MCF 10A (cell line): Measurements from ENCODE around the gene ESRRG. TPM values are rescaled to one million over a fixed set of nuclear protein-coding genes. Genes with fewer than 3 reads are reported as not detected.

Experiments
- BruUV-seq: library from RNA; stranded (reverse); fragments of 400-500 nt; replicated peaks from 2 replicates; lab custom pipeline; 2021; lab: Mats Ljungman, UMichigan
- CTCF ChIA-PET: fragments of 300-600 bp; sonication (Branson Sonifier 250); formaldehyde crosslinking; extraction: SDS; loops from one replicate; lab custom pipeline; 2021; ENCODE audit warnings: antibody characterized with exemption, inconsistent platforms; lab: Yijun Ruan, JAX
- POLR2A ChIA-PET: fragments of 300-600, 350-650 bp; sonication (Branson Sonifier 250); formaldehyde crosslinking; extraction: SDS; loops from one replicate; lab custom pipeline; 2020; ENCODE audit warnings: antibody characterized with exemption, inconsistent platforms; lab: Yijun Ruan, JAX
- DNase-seq: peaks from one replicate; pipeline ENCODE4 v3.0.0-alpha.2; 2018; ENCODE audit not compliant: unreplicated experiment
- H3K27ac Mint-ChIP-seq: one replicate; pipeline ENCODE4 v1.8.0; 2022; ENCODE audit warnings: mild to moderate bottlenecking, low read depth, mixed read lengths; ENCODE audit not compliant: unreplicated experiment
- H3K27me3 Mint-ChIP-seq: one replicate; pipeline ENCODE4 v1.8.0; 2022; ENCODE audit warnings: mixed read lengths; ENCODE audit not compliant: insufficient read depth, unreplicated experiment
- H3K36me3 Mint-ChIP-seq: one replicate; pipeline ENCODE4 v1.8.0; 2022; ENCODE audit warnings: mild to moderate bottlenecking, moderate library complexity, mixed read lengths; ENCODE audit not compliant: insufficient read depth, unreplicated experiment
- H3K4me1 Mint-ChIP-seq: one replicate; pipeline ENCODE4 v1.8.0; 2022; ENCODE audit warnings: mixed read lengths; ENCODE audit not compliant: insufficient read depth, unreplicated experiment
- H3K4me3 Mint-ChIP-seq: one replicate; pipeline ENCODE4 v1.8.0; 2022; ENCODE audit warnings: mild to moderate bottlenecking, moderate library complexity, mixed read lengths; ENCODE audit not compliant: unreplicated experiment
- H3K9me3 Mint-ChIP-seq: one replicate; pipeline ENCODE4 v1.8.0; 2022; ENCODE audit warnings: mixed read lengths; ENCODE audit not compliant: unreplicated experiment
- intact Hi-C: fragments of 100-400 bp; cut with micrococcal nuclease; formaldehyde crosslinking; loops from 2 replicates; pipeline ENCODE4 v1.14.1; 2022
- total RNA-seq: library from RNA; stranded (reverse); gene quantifications from 2 replicates; pipeline ENCODE4 v1.2.3, GENCODE V29; 2022
- TF ChIP-seq, protein P1 (sequence below): fragments of 200-600 bp; IDR thresholded peaks from one replicate; pipeline ENCODE4 v1.8.0; 2022; ENCODE audit warnings: antibody characterized with exemption, mild to moderate bottlenecking; ENCODE audit not compliant: unreplicated experiment

The ESRRG gene
- total RNA-seq, 1 experiment from 2014 or later: 0.44 TPM

DNA sequence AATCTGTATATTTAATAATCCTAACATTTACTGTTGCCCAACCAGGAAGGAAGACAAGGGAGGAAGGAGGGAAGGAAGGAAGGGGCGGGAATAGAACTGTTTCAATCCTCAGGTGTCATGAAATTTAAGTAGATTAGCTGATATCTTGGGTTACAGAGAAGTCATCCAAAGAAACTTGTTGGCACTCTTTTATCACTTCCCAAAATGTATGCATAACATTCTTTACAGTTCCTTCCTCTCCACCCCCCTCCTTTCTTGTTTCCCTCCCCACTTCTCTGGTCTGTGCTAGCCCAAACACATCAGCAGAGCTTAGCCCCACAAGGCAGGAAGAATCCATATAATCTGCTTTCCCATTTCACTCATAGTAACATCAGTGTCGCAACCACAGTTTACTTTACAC is 110.9 kb downstream of the ESRRG start:
- CTCF ChIA-PET: no interaction called here
- Mint-ChIP-seq H3K27ac (no peak overlapping the region), H3K4me1 (no peaks in the 10 kb centered on the region), H3K4me3 (no peak overlapping the region), H3K36me3 (no peaks in the 10 kb centered on the region), H3K27me3 (peaks cover 51% of the 10 kb centered on the region), H3K9me3 (no peaks in the 10 kb centered on the region)
- POLR2A ChIA-PET: no interaction called here
- intact Hi-C loops: no loop called here
- no TSS peak for BruUV-seq
- TF ChIP-seq, protein P1, sequence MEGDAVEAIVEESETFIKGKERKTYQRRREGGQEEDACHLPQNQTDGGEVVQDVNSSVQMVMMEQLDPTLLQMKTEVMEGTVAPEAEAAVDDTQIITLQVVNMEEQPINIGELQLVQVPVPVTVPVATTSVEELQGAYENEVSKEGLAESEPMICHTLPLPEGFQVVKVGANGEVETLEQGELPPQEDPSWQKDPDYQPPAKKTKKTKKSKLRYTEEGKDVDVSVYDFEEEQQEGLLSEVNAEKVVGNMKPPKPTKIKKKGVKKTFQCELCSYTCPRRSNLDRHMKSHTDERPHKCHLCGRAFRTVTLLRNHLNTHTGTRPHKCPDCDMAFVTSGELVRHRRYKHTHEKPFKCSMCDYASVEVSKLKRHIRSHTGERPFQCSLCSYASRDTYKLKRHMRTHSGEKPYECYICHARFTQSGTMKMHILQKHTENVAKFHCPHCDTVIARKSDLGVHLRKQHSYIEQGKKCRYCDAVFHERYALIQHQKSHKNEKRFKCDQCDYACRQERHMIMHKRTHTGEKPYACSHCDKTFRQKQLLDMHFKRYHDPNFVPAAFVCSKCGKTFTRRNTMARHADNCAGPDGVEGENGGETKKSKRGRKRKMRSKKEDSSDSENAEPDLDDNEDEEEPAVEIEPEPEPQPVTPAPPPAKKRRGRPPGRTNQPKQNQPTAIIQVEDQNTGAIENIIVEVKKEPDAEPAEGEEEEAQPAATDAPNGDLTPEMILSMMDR: no peak
- no peak for DNase-seq

DNA sequence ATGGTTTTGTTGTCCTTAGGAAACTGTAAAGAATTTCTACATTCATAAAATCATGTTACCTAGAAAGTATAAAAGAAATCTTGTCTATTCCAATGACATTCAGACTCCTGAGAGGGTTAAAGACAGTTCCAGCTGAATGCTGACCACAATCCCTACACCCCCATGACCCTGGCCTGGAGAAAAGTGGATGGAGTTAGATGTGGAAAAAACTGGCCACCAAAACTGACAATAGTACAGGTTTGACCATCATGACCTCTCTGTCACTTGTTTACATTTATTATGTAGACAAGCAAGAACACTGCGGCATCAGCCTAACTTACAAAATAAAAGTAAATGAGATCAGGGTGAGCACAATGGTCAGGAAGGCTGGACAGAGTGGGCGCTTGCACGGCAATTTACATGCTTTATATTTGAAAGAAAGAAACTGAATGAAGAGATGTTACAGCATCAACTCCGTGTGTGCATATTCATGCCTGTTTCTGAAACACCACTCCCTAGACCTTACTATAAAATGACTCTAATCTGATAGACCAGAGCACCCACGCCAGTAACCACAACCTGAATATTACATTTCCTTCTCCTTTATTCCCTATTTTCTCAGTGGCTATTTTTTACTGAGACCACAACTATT is 116.0 kb downstream of the ESRRG start:
- Mint-ChIP-seq H3K27ac (no peak overlapping the region), H3K36me3 (no peaks in the 10 kb centered on the region), H3K9me3 (no peaks in the 10 kb centered on the region), H3K4me1 (no peaks in the 10 kb centered on the region), H3K4me3 (no peak overlapping the region), H3K27me3 (peaks cover 91% of the 10 kb centered on the region)
- TF ChIP-seq, protein P1: no peak
- BruUV-seq: no TSS peak
- ChIA-PET CTCF (interaction anchor here (1.0 kb wide), 1 partner anchor 386 kb away, joined by 5 read pairs; no protein-coding TSS in a partner anchor), POLR2A (no interaction called here)
- intact Hi-C loops: no loop called here
- no peak for DNase-seq

DNA sequence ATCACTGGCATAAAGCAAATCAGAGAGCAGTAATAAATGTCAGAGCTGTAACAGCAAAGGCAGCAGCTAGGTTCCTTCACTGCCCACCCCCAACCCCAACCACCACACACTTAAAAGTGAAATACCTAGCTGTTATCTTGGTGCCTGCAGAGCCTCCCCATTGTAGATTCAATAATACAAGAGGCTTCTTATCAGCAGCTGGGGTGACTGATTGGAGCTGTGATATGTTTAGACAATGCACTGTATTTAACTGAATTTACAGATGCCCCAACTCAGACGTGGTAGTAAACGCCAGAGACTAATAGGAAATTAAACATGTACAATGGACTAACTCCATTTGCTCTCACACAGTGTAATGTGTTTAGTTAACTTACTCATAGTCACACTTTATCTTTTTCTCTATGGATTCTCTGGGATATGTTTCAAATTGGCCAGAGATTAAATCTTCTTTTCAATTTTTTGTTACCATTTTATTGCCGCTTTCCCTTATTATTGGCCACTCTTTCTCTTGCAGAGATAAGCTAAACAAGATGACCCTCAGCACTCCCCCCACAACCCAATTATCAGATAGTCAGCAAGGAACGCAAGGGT is 117.1 kb downstream of the ESRRG start:
- Mint-ChIP-seq H3K27me3 (peaks cover 91% of the 10 kb centered on the region), H3K9me3 (no peaks in the 10 kb centered on the region), H3K4me3 (no peak overlapping the region), H3K27ac (no peak overlapping the region), H3K4me1 (no peaks in the 10 kb centered on the region), H3K36me3 (no peaks in the 10 kb centered on the region)
- ChIA-PET CTCF (interaction anchor here (1.0 kb wide), 1 partner anchor 385 kb away, joined by 5 read pairs; no protein-coding TSS in a partner anchor), POLR2A (no interaction called here)
- BruUV-seq: no TSS peak
- TF ChIP-seq, protein P1: no peak
- intact Hi-C loops: no loop called here
- DNase-seq: no peak

DNA sequence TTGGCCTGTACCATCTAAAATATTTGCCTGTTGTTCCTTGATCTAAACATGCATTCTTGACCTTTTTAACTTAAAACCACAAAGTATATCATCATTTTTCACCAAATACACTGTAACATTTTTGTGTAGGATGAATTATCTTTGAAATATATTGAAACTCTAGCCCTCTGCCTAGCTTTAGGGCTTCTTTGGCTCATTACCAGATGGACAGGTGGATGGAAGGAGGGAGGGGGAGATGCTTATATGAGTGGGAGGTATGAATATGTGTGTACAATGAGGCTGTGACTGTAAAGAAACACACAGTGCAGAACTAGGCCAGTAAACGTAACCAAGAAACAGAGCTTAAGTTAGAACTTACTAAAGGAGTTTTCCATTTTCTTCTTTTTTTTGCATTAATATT is 118.5 kb downstream of the ESRRG start:
- no TSS peak for BruUV-seq
- Mint-ChIP-seq H3K36me3 (no peaks in the 10 kb centered on the region), H3K27me3 (peaks cover 92% of the 10 kb centered on the region), H3K9me3 (no peaks in the 10 kb centered on the region), H3K4me3 (no peak overlapping the region), H3K4me1 (no peaks in the 10 kb centered on the region), H3K27ac (no peak overlapping the region)
- intact Hi-C loops: no loop called here
- TF ChIP-seq, protein P1: no peak
- POLR2A ChIA-PET: interaction anchor here (0.5 kb wide), 1 partner anchor 275 kb away, joined by 3 read pairs; no protein-coding TSS in a partner anchor
- DNase-seq: no peak
- CTCF ChIA-PET: no interaction called here
